Hepatocyte (in vitro differentiated cells): ENCODE results near the gene C19orf47. TPM values are rescaled to one million over a fixed set of nuclear protein-coding genes. Genes with fewer than 3 reads are reported as not detected.
A peak's percentile ranks its signal among the peaks of the same experiment; 100 is the strongest.

Experiments used
- DNase-seq: peaks from one replicate; pipeline ENCODE4 v3.0.0-alpha.2; 2016; ENCODE audit warnings: low spot score
- H2AFZ ChIP-seq: fragments of 200-600 bp; sonication (generic); 2 replicates; pipeline ENCODE4 v1.6.0; 2016; ENCODE audit warnings: antibody characterized with exemption, mild to moderate bottlenecking
- H3K27ac ChIP-seq: fragments of 200-600 bp; sonication (generic); 2 replicates; pipeline ENCODE4 v1.5.1; 2016; ENCODE audit warnings: mild to moderate bottlenecking
- H3K27me3 ChIP-seq: fragments of 200-600 bp; sonication (generic); 2 replicates; pipeline ENCODE4 v1.6.1; 2016
- H3K36me3 ChIP-seq: fragments of 200-600 bp; sonication (generic); replicated peaks from 2 replicates; pipeline ENCODE4 v1.5.1; 2016; ENCODE audit warnings: low read depth; ENCODE audit not compliant: insufficient read depth
- H3K4me1 ChIP-seq: fragments of 200-600 bp; sonication (generic); 2 replicates; pipeline ENCODE4 v1.5.1; 2016; ENCODE audit warnings: mild to moderate bottlenecking, moderate library complexity; ENCODE audit not compliant: insufficient read depth
- H3K4me2 ChIP-seq: fragments of 200-600 bp; sonication (generic); 2 replicates; pipeline ENCODE4 v1.6.0; 2016
- H3K4me3 ChIP-seq: fragments of 200-600 bp; sonication (generic); 2 replicates; pipeline ENCODE4 v1.5.1; 2016; ENCODE audit warnings: mild to moderate bottlenecking
- H3K79me2 ChIP-seq: fragments of 200-600 bp; sonication (generic); 2 replicates; pipeline ENCODE4 v1.6.0; 2017; ENCODE audit warnings: mild to moderate bottlenecking
- H3K9me2 ChIP-seq: fragments of 200-600 bp; sonication (generic); replicated peaks from 2 replicates; pipeline ENCODE4 v1.6.0; 2017; ENCODE audit warnings: mild to moderate bottlenecking; ENCODE audit not compliant: insufficient read depth
- H3K9me3 ChIP-seq: fragments of 200-600 bp; sonication (generic); 2 replicates; pipeline ENCODE4 v1.5.1; 2016; ENCODE audit warnings: low read depth, mild to moderate bottlenecking
- H4K20me1 ChIP-seq: fragments of 200-600 bp; sonication (generic); 2 replicates; pipeline ENCODE4 v1.6.0; 2016; ENCODE audit warnings: mild to moderate bottlenecking; ENCODE audit not compliant: insufficient read depth, poor library complexity, severe bottlenecking
- EZH2 ChIP-seq: fragments of 200-600 bp; sonication (generic); IDR thresholded peaks from 2 replicates; pipeline ENCODE4 v1.6.1; 2016; ENCODE audit warnings: antibody characterized with exemption, mild to moderate bottlenecking, borderline replicate concordance
- EZH2phosphoT487 ChIP-seq: fragments of 200-600 bp; sonication (generic); IDR thresholded peaks from one replicate; pipeline ENCODE4 v1.6.1; 2018; ENCODE audit warnings: antibody characterized with exemption, mild to moderate bottlenecking, low read depth, moderate library complexity; ENCODE audit not compliant: unreplicated experiment, severe bottlenecking
- WGBS: methylation state at CpG from one replicate; pipeline ENCODE4 v1.1.6; 2016; ENCODE audit warnings: low lambda C conversion rate; ENCODE audit errors: missing lambda C conversion rate; 5-methylcytosine and 5-hydroxymethylcytosine counted together
- polyA plus RNA-seq: library from polyadenylated mRNA; unstranded; fragments of >200 nt; fragmentation: Nextera tagmentation; extraction: Ambion mirVana; gene quantifications from 2 replicates; pipeline ENCODE4 v1.2.1, GENCODE V29; 2016
- total RNA-seq: library from RNA; depleted of rRNA; stranded (reverse); fragments of >200 nt; gene quantifications from 2 replicates; pipeline ENCODE4 v1.2.3, GENCODE V29; 2014
- TF ChIP-seq, protein P1 (sequence below): fragments of 200-600 bp; sonication (generic); IDR thresholded peaks from 2 replicates; pipeline ENCODE4 v1.5.1; 2016; ENCODE audit warnings: antibody characterized with exemption, mild to moderate bottlenecking; ENCODE audit not compliant: poor library complexity

The C19orf47 gene
- total and polyA plus RNA-seq, 2 experiments from 2014 or later = 7.4 to 9.8 TPM

DNA sequence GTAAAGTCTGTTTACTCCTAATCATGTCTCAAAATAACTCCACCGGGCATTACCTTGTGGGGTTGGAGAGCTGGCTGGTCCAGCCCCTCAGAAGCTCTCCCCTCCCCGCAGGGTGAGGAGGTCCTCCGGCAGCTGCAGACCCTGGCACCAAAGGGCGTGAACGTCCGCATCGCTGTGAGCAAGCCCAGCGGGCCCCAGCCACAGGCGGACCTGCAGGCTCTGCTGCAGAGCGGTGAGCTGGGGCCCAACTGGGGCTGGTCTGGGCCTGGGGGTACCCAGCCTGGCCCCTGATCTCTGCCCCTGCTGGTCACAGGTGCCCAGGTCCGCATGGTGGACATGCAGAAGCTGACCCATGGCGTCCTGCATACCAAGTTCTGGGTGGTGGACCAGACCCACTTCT is 21.6 kb upstream of the C19orf47 start:
- Histone ChIP-seq H3K4me3 (no peak overlapping the region), H3K9me3 (no peaks in the 10 kb centered on the region), H3K79me2 (peaks cover 32% of the 10 kb centered on the region), H3K27me3 (no peaks in the 10 kb centered on the region), H3K27ac (no peak overlapping the region), H2AFZ (no peak overlapping the region), H3K9me2 (no peaks in the 10 kb centered on the region), H4K20me1 (no peaks in the 10 kb centered on the region), H3K36me3 (no peaks in the 10 kb centered on the region), H3K4me1 (peaks cover 13% of the 10 kb centered on the region), H3K4me2 (no peak overlapping the region)
- no peak for TF ChIP-seq EZH2
- TF ChIP-seq EZH2phosphoT487 = no peak
- TF ChIP-seq, protein P1, sequence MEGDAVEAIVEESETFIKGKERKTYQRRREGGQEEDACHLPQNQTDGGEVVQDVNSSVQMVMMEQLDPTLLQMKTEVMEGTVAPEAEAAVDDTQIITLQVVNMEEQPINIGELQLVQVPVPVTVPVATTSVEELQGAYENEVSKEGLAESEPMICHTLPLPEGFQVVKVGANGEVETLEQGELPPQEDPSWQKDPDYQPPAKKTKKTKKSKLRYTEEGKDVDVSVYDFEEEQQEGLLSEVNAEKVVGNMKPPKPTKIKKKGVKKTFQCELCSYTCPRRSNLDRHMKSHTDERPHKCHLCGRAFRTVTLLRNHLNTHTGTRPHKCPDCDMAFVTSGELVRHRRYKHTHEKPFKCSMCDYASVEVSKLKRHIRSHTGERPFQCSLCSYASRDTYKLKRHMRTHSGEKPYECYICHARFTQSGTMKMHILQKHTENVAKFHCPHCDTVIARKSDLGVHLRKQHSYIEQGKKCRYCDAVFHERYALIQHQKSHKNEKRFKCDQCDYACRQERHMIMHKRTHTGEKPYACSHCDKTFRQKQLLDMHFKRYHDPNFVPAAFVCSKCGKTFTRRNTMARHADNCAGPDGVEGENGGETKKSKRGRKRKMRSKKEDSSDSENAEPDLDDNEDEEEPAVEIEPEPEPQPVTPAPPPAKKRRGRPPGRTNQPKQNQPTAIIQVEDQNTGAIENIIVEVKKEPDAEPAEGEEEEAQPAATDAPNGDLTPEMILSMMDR = no peak
- no peak for DNase-seq
- 91% methylated on average over 12 of the region's 12 CpGs for WGBS

DNA sequence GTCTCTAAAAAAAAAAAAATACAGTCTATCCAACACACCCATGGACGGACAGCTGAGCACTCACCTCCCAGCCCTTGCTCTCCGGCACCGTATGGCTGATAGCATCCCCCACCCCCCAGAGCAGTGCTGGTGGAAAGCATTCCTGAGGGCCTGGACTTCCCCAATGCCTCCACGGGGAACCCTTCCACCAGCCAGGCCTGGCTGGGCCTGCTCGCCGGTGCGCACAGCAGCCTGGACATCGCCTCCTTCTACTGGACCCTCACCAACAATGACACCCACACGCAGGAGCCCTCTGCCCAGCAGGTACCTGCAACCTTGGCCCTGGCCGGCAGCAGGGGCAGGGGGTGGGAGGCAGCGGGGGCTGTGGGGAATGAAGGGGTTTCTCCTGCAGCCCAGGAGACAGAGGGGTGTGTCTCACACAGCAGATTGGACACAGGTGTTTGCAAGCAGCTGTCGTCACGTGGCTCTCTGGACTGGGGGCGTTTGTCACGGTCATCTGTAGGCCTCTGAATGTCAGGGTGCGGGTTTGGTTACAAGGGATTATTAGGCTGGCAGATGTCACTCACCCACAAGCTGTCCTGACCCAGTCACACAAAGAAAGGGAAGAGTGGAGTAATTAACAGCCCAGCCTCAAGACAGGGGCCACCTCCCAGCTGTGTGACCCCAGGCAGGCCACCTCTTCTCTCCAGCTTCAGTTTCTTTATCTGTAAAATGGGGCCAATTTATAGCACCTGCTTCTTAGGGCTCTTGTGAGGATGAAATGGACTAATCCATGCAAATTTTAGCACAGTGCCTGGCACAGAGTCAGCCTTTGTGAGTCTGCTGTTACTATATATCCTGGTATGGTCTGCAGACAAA is 19.6 kb upstream of the C19orf47 start:
- no peak overlapping the region for H3K27ac ChIP-seq
- H3K4me3 ChIP-seq = no peak overlapping the region
- WGBS = 85% methylated on average over 16 of the region's 16 CpGs
- TF ChIP-seq EZH2phosphoT487 (no peak), EZH2 (no peak)
- TF ChIP-seq, protein P1 = no peak
- no peaks in the 10 kb centered on the region for H3K36me3 ChIP-seq
- no peak overlapping the region for H2AFZ ChIP-seq
- H3K27me3 ChIP-seq = no peaks in the 10 kb centered on the region
- no peaks in the 10 kb centered on the region for H4K20me1 ChIP-seq
- H3K79me2 ChIP-seq = peaks cover 32% of the 10 kb centered on the region
- peaks cover 13% of the 10 kb centered on the region for H3K4me1 ChIP-seq
- no peaks in the 10 kb centered on the region for H3K9me2 ChIP-seq
- H3K9me3 ChIP-seq = no peaks in the 10 kb centered on the region
- DNase-seq = no peak
- peak overlapping the region; percentile 20 for H3K4me2 ChIP-seq

DNA sequence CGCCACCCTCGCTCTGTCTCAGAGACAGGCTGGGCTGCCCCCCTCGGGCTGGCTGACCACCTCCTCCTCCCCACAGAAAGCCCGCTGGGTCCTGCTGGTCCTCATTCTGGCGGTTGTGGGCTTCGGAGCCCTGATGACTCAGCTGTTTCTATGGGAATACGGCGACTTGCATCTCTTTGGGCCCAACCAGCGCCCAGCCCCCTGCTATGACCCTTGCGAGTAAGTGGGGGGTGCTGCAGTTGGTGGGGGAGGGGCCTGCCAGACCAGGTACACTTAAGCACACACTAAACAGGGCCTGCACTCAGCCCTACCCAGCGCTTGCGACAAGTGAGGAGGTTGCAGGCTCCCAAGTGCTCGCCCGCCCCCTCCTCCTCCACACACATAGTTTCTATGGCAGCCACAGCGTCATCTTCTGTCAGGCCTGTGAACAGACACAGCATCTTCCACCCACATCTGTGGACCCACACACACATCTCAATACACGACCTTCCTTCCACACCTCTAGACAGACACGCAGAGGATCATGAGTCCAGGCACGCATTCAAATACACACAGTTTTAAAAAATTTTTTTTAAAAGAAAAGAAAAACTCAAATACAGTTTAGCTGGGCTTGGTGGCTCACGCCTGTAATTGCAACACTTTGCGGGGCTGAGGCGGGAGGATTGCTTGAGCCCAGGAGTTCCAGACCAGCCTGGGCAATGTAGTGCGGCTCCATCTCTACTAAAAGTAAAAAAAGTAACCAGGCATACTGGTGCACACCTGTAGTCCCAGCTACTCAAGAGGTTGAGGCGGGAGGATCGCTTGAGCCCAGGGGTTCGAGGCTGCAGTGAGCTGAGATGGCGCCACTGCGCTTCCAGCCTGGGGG is 18.7 kb upstream of the C19orf47 start:
- 57% methylated on average over 24 of the region's 27 CpGs for WGBS
- H3K4me3 ChIP-seq = peak overlapping the region; percentile 29

More for the DNA sequence above, 18.7 kb upstream of the C19orf47 start:
- H3K4me2 ChIP-seq = peak overlapping the region; percentile 90
- no peak overlapping the region for H2AFZ ChIP-seq
- peak; percentile 74 for DNase-seq
- H3K36me3 ChIP-seq = no peaks in the 10 kb centered on the region
- no peaks in the 10 kb centered on the region for H3K9me3 ChIP-seq
- no peaks in the 10 kb centered on the region for H3K27me3 ChIP-seq
- H3K4me1 ChIP-seq = peaks cover 13% of the 10 kb centered on the region
- no peaks in the 10 kb centered on the region for H4K20me1 ChIP-seq
- peaks cover 32% of the 10 kb centered on the region for H3K79me2 ChIP-seq
- TF ChIP-seq EZH2phosphoT487 (no peak), EZH2 (no peak)
- TF ChIP-seq, protein P1 = no peak
- H3K27ac ChIP-seq = peak overlapping the region; percentile 75
- H3K9me2 ChIP-seq = no peaks in the 10 kb centered on the region
